ENCODE measurements around the gene METRN. TPM values are rescaled to one million over a fixed set of nuclear protein-coding genes. Genes with fewer than 3 reads are reported as not detected.

Gene METRN
- total and polyA plus RNA-seq, 12 donors: 1.3 to 189 (median 75.6) TPM

DNA sequence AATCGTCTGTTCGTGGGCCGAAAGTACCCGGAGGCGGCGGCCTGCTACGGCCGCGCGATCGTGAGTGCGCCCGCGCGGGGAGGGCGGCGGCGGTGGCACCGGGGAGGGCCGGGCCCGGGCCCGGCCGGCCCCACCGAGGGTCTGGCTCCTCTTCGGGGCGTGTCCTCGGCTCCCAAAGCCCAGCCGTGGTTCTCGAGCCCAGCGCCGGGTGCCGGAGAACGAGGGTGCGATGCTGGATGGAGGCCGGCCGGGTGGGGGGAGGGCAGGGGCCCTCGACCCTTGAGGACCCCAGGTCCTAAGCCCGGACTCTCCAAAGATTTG lies 34.3 kb upstream of the METRN start:
- Histone ChIP-seq H3K4me3 (peak overlapping the region; percentile 27 to 99 (median 46)), H3K4me1 (replicated peaks in 1 of 2) (peaks cover 27 to 41% of the 10 kb centered on the region in 2 donors), H3K27me3 (no peaks in the 10 kb centered on the region), H3K27ac (peak overlapping the region; percentile 71 to 94 (median 86)), H3K36me3 (replicated peaks in 1 of 2) (peaks cover 0 to 19% of the 10 kb centered on the region in 2 donors), H3K9me3 (replicated peaks in 1 of 3) (no peaks in the 10 kb centered on the region)
- TF ChIP-seq, protein P1, sequence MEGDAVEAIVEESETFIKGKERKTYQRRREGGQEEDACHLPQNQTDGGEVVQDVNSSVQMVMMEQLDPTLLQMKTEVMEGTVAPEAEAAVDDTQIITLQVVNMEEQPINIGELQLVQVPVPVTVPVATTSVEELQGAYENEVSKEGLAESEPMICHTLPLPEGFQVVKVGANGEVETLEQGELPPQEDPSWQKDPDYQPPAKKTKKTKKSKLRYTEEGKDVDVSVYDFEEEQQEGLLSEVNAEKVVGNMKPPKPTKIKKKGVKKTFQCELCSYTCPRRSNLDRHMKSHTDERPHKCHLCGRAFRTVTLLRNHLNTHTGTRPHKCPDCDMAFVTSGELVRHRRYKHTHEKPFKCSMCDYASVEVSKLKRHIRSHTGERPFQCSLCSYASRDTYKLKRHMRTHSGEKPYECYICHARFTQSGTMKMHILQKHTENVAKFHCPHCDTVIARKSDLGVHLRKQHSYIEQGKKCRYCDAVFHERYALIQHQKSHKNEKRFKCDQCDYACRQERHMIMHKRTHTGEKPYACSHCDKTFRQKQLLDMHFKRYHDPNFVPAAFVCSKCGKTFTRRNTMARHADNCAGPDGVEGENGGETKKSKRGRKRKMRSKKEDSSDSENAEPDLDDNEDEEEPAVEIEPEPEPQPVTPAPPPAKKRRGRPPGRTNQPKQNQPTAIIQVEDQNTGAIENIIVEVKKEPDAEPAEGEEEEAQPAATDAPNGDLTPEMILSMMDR (IDR thresholded peaks at IDR 0.05): no peak
- TF ChIP-seq POLR2A (IDR thresholded peaks at IDR 0.05): no peak
- intact Hi-C loops (cut with DNase I): no loop called here
- WGBS, 4 donors: 0 to 1% (median 0%) methylated on average over 3 to 38 of the region's 38 CpGs
- no peak for DNase-seq

DNA sequence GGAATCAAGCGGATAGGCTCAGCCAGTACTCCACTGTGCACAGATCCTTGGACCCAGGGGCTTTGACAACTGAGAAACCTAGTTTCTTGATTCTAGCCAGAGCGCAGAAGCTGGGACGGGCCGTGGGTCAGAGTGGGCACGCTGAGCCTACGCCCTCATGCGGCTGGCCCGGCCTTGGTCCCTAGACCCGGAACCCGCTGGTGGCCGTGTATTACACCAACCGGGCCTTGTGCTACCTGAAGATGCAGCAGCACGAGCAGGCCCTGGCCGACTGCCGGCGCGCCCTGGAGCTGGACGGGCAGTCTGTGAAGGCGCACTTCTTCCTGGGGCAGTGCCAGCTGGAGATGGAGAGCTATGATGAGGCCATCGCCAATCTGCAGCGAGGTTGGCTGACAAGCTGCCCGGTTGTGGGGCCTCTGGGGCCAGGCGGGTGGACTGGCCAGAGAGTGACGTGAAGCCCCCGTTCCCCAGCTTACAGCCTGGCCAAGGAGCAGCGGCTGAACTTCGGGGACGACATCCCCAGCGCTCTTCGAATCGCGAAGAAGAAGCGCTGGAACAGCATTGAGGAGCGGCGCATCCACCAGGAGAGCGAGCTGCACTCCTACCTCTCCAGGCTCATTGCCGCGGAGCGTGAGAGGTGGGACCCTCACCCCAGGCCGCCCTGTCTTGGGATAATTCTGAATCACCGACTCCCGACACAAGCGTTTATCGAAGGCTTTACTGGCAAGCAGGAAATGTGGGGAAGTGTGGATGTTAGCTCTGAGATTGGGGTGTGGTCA lies 33.8 kb upstream of the METRN start:
- Histone ChIP-seq H3K4me3 (peak overlapping the region; percentile 27 to 99 (median 46)), H3K9me3 (replicated peaks in 1 of 3) (no peaks in the 10 kb centered on the region), H3K27me3 (no peaks in the 10 kb centered on the region), H3K27ac (peak overlapping the region; percentile 71 to 94 (median 86)), H3K4me1 (replicated peaks in 1 of 2) (peaks cover 27 to 41% of the 10 kb centered on the region in 2 donors), H3K36me3 (replicated peaks in 1 of 2) (peaks cover 0 to 19% of the 10 kb centered on the region in 2 donors)
- intact Hi-C loops (cut with DNase I): no loop called here
- 37 to 62% (median 41%) methylated on average over 21 to 44 of the region's 44 CpGs for WGBS, 4 donors
- DNase-seq: peak; percentile 78 to 89 (median 87)
- TF ChIP-seq POLR2A (IDR thresholded peaks at IDR 0.05): peak in 1 of 2 donors; percentile 34
- TF ChIP-seq, protein P1 (IDR thresholded peaks at IDR 0.05): peak in 1 of 6 experiments; percentile 5

DNA sequence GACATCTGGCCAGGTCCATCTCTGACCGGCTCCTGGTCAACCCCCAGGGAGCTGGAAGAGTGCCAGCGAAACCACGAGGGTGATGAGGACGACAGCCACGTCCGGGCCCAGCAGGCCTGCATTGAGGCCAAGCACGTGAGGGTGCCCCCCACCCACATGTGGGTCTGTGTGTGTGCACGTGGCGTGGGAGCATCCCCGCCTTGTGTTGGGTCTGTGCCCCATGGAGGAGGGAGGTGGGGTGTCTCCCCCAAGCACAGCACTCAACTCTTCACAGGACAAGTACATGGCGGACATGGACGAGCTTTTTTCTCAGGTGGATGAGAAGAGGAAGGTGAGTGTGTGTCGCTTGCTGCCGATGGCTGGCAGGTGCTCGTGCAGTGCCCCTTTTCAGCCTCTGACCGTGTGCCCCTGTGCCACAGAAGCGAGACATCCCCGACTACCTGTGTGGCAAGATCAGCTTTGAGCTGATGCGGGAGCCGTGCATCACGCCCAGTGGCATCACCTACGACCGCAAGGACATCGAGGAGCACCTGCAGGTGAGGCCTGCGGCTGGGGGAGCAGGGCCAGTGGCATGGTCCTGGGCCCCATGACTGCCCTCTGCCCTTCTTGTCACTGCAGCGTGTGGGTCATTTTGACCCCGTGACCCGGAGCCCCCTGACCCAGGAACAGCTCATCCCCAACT lies 33.0 kb upstream of the METRN start:
- Histone ChIP-seq H3K27me3 (no peaks in the 10 kb centered on the region), H3K4me1 (replicated peaks in 1 of 2) (peaks cover 27 to 41% of the 10 kb centered on the region in 2 donors), H3K27ac (peak overlapping the region in 1 of 5 donors; percentile 94), H3K36me3 (replicated peaks in 1 of 2) (peaks cover 0 to 26% of the 10 kb centered on the region in 2 donors), H3K9me3 (replicated peaks in 1 of 3) (no peaks in the 10 kb centered on the region), H3K4me3 (peak overlapping the region in 1 of 4 donors; percentile 99)
- 69 to 73% (median 71%) methylated on average over 15 to 28 of the region's 28 CpGs for WGBS, 4 donors
- intact Hi-C loops (cut with DNase I): no loop called here
- TF ChIP-seq, protein P1 (IDR thresholded peaks at IDR 0.05): no peak
- TF ChIP-seq POLR2A (IDR thresholded peaks at IDR 0.05): no peak
- DNase-seq: peak in 2 of 7 donors; percentile 59 to 74

All from adrenal gland (tissue), 12 donors.